GM23338 (cell line): ENCODE data around the gene PCBP3. TPM values are rescaled to one million over a fixed set of nuclear protein-coding genes. Genes with fewer than 3 reads are reported as not detected.

Experiments used
- ETS1 ChIP-seq: IDR thresholded peaks from 2 replicates; pipeline ENCODE4 v1.6.1; 2016; ENCODE audit warnings: antibody characterized with exemption
- EZH2 ChIP-seq: fragments of 200-600 bp; sonication (generic); IDR thresholded peaks from one replicate; pipeline ENCODE4 v1.8.0; 2017; ENCODE audit warnings: antibody characterized with exemption, mild to moderate bottlenecking, low read depth; ENCODE audit not compliant: unreplicated experiment
- EZH2phosphoT487 ChIP-seq: fragments of 200-600 bp; sonication (generic); IDR thresholded peaks from one replicate; pipeline ENCODE4 v1.8.1; 2018; ENCODE audit warnings: antibody characterized with exemption; ENCODE audit not compliant: unreplicated experiment
- JUNB ChIP-seq: IDR thresholded peaks from one replicate; pipeline ENCODE4 v1.6.1; 2016; ENCODE audit warnings: antibody characterized with exemption; ENCODE audit not compliant: unreplicated experiment
- POLR2AphosphoS5 ChIP-seq: IDR thresholded peaks from 2 replicates; pipeline ENCODE4 v1.6.1; 2016; ENCODE audit warnings: antibody characterized with exemption, low read depth
- REST ChIP-seq: IDR thresholded peaks from one replicate; pipeline ENCODE4 v1.6.1; 2018; ENCODE audit warnings: antibody characterized with exemption; ENCODE audit not compliant: unreplicated experiment
- STAT1 ChIP-seq: IDR thresholded peaks from one replicate; pipeline ENCODE4 v1.6.1; 2016; ENCODE audit warnings: antibody characterized with exemption; ENCODE audit not compliant: unreplicated experiment
- ZNF462 ChIP-seq: fragments of 250-450 bp; sonication (Bioruptor Pico); IDR thresholded peaks from 2 replicates; pipeline ENCODE4 v1.5.0; 2020; ENCODE audit warnings: mild to moderate bottlenecking, moderate library complexity
- polyA plus RNA-seq: library from polyadenylated mRNA; unstranded; fragments of >200 nt; fragmentation: Nextera tagmentation; extraction: Ambion mirVana; gene quantifications from 2 replicates; pipeline ENCODE4 v1.2.1, GENCODE V29; 2016
- total RNA-seq: library from RNA; depleted of rRNA; stranded (reverse); fragments of >200 nt; shearing (Covaris generic); gene quantifications from 2 replicates; pipeline ENCODE4 v1.2.3, GENCODE V29; 2014

Gene PCBP3
- total and polyA plus RNA-seq, 2 experiments from 2014 or later = 7.1 to 9.1 TPM

GRCh38 chr21:45911806-45912325, 268.3 kb downstream of the PCBP3 start (continued):
- TF ChIP-seq ZNF462 (CRISPR knock-in tag) = no peak
- no peak for TF ChIP-seq STAT1
- no peak for TF ChIP-seq EZH2phosphoT487
- no peak for TF ChIP-seq POLR2AphosphoS5
- no peak for TF ChIP-seq EZH2
- no peak for TF ChIP-seq ETS1
- TF ChIP-seq REST = no peak
- TF ChIP-seq JUNB = no peak
